Upper lobe of left lung (tissue), 4 donors: ENCODE results near the gene NR0B2.
"Not testable (repeated sequence)": the region's sequence is repeated elsewhere in the genome, so short reads cannot be mapped to it uniquely, and the experiment has no call there.

Experiments used
- EP300 ChIP-seq, 4 donors: sonication (generic); formaldehyde crosslinking; IDR thresholded peaks; one replicate each; pipeline ENCODE4 v1.5.1; 2017; ENCODE audit warnings: antibody characterized with exemption in 4 of 4, control low read depth in 2 of 4
- POLR2A ChIP-seq, 4 donors: fragments of 450-650 bp; IDR thresholded peaks; one replicate each; pipeline ENCODE4 v1.5.1; 2016 to 2017; ENCODE audit warnings: antibody characterized with exemption in 4 of 4, mild to moderate bottlenecking in 2 of 4
- TF ChIP-seq, protein P1 (sequence below), 6 experiments: fragments of 450-650 bp in 4 of 6; fragments of 200-600 bp in 2 of 6; sonication (generic) in 2 of 6; IDR thresholded peaks; one replicate each; pipeline ENCODE4 v1.5.1; 2016 to 2019; ENCODE audit warnings: antibody characterized with exemption in 6 of 6

- TF ChIP-seq, protein P1, sequence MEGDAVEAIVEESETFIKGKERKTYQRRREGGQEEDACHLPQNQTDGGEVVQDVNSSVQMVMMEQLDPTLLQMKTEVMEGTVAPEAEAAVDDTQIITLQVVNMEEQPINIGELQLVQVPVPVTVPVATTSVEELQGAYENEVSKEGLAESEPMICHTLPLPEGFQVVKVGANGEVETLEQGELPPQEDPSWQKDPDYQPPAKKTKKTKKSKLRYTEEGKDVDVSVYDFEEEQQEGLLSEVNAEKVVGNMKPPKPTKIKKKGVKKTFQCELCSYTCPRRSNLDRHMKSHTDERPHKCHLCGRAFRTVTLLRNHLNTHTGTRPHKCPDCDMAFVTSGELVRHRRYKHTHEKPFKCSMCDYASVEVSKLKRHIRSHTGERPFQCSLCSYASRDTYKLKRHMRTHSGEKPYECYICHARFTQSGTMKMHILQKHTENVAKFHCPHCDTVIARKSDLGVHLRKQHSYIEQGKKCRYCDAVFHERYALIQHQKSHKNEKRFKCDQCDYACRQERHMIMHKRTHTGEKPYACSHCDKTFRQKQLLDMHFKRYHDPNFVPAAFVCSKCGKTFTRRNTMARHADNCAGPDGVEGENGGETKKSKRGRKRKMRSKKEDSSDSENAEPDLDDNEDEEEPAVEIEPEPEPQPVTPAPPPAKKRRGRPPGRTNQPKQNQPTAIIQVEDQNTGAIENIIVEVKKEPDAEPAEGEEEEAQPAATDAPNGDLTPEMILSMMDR (IDR thresholded peaks at IDR 0.05), result not testable (repeated sequence)
- not testable (repeated sequence) for TF ChIP-seq POLR2A, EP300 (IDR thresholded peaks at IDR 0.05)
Observed at GRCh38 chr1:26873097-26873496, 40.7 kb downstream of the NR0B2 start.
